H1 (cell line): ENCODE results near the gene SPOCK3. TPM values are rescaled to one million over a fixed set of nuclear protein-coding genes. Genes with fewer than 3 reads are reported as not detected.

Experiments
- BCL11A ChIP-seq, 2 experiments: IDR thresholded peaks; one replicate each; pipeline ENCODE4 v1.6.1; 2011; ENCODE audit warnings: low read depth in 2 of 2, low read length in 2 of 2, mild to moderate bottlenecking in 2 of 2
- CHD1 ChIP-seq: IDR thresholded peaks from 2 replicates; pipeline ENCODE4 v1.6.1; 2012; ENCODE audit warnings: low read depth, low read length, improper control_type of control experiment
- CHD2 ChIP-seq: IDR thresholded peaks from 2 replicates; pipeline ENCODE4 v1.6.1; 2012; ENCODE audit warnings: low read length, improper control_type of control experiment
- CHD7 ChIP-seq: fragments of 300-600 bp; sonication (generic); IDR thresholded peaks from 2 replicates; pipeline ENCODE4 v1.7.1; 2012; ENCODE audit warnings: low read length, moderate library complexity, mild to moderate bottlenecking, inconsistent platforms; ENCODE audit not compliant: insufficient replicate concordance
- GTF2F1 ChIP-seq: IDR thresholded peaks from 2 replicates; pipeline ENCODE4 v1.6.1; 2012; ENCODE audit warnings: low read depth, low read length, improper control_type of control experiment, borderline replicate concordance
- KDM4A ChIP-seq: IDR thresholded peaks from one replicate; pipeline ENCODE4 v1.7.1; 2012; ENCODE audit warnings: low read depth, mild to moderate bottlenecking, moderate library complexity, low read length, inconsistent platforms; ENCODE audit not compliant: severe bottlenecking
- MAFK ChIP-seq: IDR thresholded peaks from 2 replicates; pipeline ENCODE4 v1.6.1; 2012; ENCODE audit warnings: low read depth, mild to moderate bottlenecking, improper control_type of control experiment, low read length
- RFX5 ChIP-seq: IDR thresholded peaks from 2 replicates; pipeline ENCODE4 v1.6.1; 2011; ENCODE audit warnings: low read depth, low read length, improper control_type of control experiment, borderline replicate concordance
- SAP30 ChIP-seq: fragments of 300-600 bp; sonication (generic); IDR thresholded peaks from 2 replicates; pipeline ENCODE4 v1.7.1; 2012; ENCODE audit warnings: low read length, moderate library complexity, mild to moderate bottlenecking, inconsistent platforms; ENCODE audit not compliant: insufficient read depth, insufficient replicate concordance
- SP1 ChIP-seq: IDR thresholded peaks from 2 replicates; pipeline ENCODE4 v1.6.1; 2011; ENCODE audit warnings: low read depth, low read length
- SP2 ChIP-seq: IDR thresholded peaks from 2 replicates; pipeline ENCODE4 v1.6.1; 2012; ENCODE audit warnings: mild to moderate bottlenecking, low read length, inconsistent platforms
- TCF12 ChIP-seq: IDR thresholded peaks from 2 replicates; pipeline ENCODE4 v1.6.1; 2011; ENCODE audit warnings: low read depth, mild to moderate bottlenecking, low read length
- polyA plus RNA-seq, 7 experiments: library from polyadenylated mRNA; depleted of rRNA in 3 of 7; stranded (reverse) in 5 of 7; unstranded in 2 of 7; fragments of >200 nt in 5 of 7; fragments of 200-250 nt in 2 of 7; gene quantifications; 1 replicate in 5 of 7; 2 replicates in 1 of 7; 4 replicates in 1 of 7; pipeline versions ENCODE4 v1.2.1 to v1.2.3, GENCODE V29; 2011 to 2013; ENCODE audit warnings: missing spikeins in 2 of 7, mixed read lengths in 2 of 7
- total RNA-seq: library from RNA; stranded (reverse); fragmentation: NEBNext Ultra II Directional; extraction: Animal tissue kit (Norgen Biotek cat#: 25700); gene quantifications from 2 replicates; pipeline ENCODE4 v1.2.1, GENCODE V29; 2021

Gene SPOCK3
- total and polyA plus RNA-seq, 2 of the 8 experiments (the other 6 are each of a cell fraction or from before 2014, with no cell fraction given), result 0.14 to 0.60 TPM

DNA sequence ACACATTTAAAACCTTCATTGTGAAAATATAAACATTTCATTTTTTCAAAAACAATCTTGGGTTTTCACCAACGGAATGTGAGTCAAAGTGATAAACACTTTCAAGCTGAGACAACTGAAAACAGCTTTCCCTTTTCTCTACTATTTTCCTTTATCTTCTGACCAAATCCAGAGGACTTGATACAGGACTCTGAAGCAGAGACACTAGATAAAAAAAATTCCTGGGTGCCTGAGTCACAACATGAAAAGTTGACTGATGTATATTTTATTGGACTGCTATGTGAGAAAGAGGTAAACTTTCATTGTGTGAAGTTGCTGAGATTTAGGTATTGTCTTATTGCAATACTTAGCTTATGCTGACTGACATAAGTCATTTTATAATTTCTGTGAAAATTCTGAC is 411.2 kb downstream of the SPOCK3 start (continued):
- TF ChIP-seq CHD7 (no peak), GTF2F1 (no peak), SP1 (no peak), MAFK (no peak), RFX5 (no peak), SAP30 (no peak), CHD1 (no peak), KDM4A (no peak), BCL11A (IDR thresholded peaks at IDR 0.05; ENCODE audit: low read depth in 2 of 2, low read length in 2 of 2) (no peak), CHD2 (no peak), SP2 (no peak), TCF12 (no peak)
